Astrocyte of the hippocampus (primary cell): Measurements from ENCODE around the gene PEMT.
A peak's percentile ranks its signal among the peaks of the same experiment; 100 is the strongest.

ENCODE experiments used
- DNase-seq: peaks from one replicate; pipeline ENCODE4 v3.0.0; 2011; ENCODE audit warnings: low read depth, low spot score

The PEMT gene

GRCh38 chr17:17514993-17515933, 76.2 kb downstream of the PEMT start:
- DNase-seq: peak; percentile 90

- DNase-seq: no peak
Observed at GRCh38 chr17:17514361-17514992, 77.0 kb downstream of the PEMT start.

- no peak for DNase-seq
Observed at GRCh38 chr17:17513626-17514025, 77.9 kb downstream of the PEMT start.

GRCh38 chr17:17512866-17513265, 78.6 kb downstream of the PEMT start:
- no peak for DNase-seq

GRCh38 chr17:17511881-17512858, 79.3 kb downstream of the PEMT start:
- DNase-seq: peak; percentile 99

GRCh38 chr17:17511293-17511741, 80.2 kb downstream of the PEMT start:
- DNase-seq: peak; percentile 19

GRCh38 chr17:17510456-17511292, 80.8 kb downstream of the PEMT start:
- no peak for DNase-seq

GRCh38 chr17:17509601-17510425, 81.7 kb downstream of the PEMT start:
- DNase-seq: no peak

GRCh38 chr17:17508646-17509591, 82.6 kb downstream of the PEMT start:
- DNase-seq: no peak

GRCh38 chr17:17508019-17508535, 83.4 kb downstream of the PEMT start:
- DNase-seq: no peak

GRCh38 chr17:17507465-17508011, 84.0 kb downstream of the PEMT start:
- no peak for DNase-seq

- DNase-seq: peak; percentile 12
Observed at GRCh38 chr17:17506893-17507464, 84.5 kb downstream of the PEMT start.

- no peak for DNase-seq
Observed at GRCh38 chr17:17506181-17506741, 85.2 kb downstream of the PEMT start.

- no peak for DNase-seq
Observed at GRCh38 chr17:17505610-17506171, 85.8 kb downstream of the PEMT start.

- no peak for DNase-seq
Observed at GRCh38 chr17:17505151-17505550, 86.4 kb downstream of the PEMT start.

GRCh38 chr17:17504341-17505140, 87.0 kb downstream of the PEMT start:
- no peak for DNase-seq
